ENCODE measurements around the gene PRKAR1B. TPM values are rescaled to one million over a fixed set of nuclear protein-coding genes. Genes with fewer than 3 reads are reported as not detected.

Gene PRKAR1B
- total and polyA plus RNA-seq, 10 donors = 9.9 to 39.5 (median 23.5) TPM

GRCh38 chr7:610141-610530, 116.9 kb downstream of the PRKAR1B start:
- peak; percentile 62 for DNase-seq
- intact Hi-C loops (cut with DNase I; ENCODE audit: low total_unique reads) = no loop called here

GRCh38 chr7:609365-609764, 117.7 kb downstream of the PRKAR1B start:
- peak; percentile 29 for DNase-seq
- 62 to 81% (median 71%) methylated on average over 7 of the region's 7 CpGs for WGBS, 5 donors
- Histone ChIP-seq H3K36me3 (peaks cover 0 to 12% (median 2%) of the 10 kb centered on the region in 6 donors), H3K27me3 (replicated peaks in 1 of 7) (no peaks in the 10 kb centered on the region), H3K9me3 (peaks cover 0 to 16% (median 10%) of the 10 kb centered on the region in 8 donors), H3K4me1 (peaks cover 24 to 67% (median 53%) of the 10 kb centered on the region in 6 donors), H3K27ac (peak overlapping the region in 4 of 8 donors; percentile 59 to 93 (median 72)), H3K4me3 (no peak overlapping the region)
- intact Hi-C loops (cut with DNase I; ENCODE audit: low total_unique reads) = no loop called here
- no peak for TF ChIP-seq POLR2A (IDR thresholded peaks at IDR 0.05)
- TF ChIP-seq CTCF (IDR thresholded peaks at IDR 0.05 in 8 of 11, conservative IDR thresholded peaks at IDR 0.05 in 3 of 11) = no peak

More at GRCh38 chr7:610141-610530, 116.9 kb downstream of the PRKAR1B start:
- no peak for TF ChIP-seq POLR2A (IDR thresholded peaks at IDR 0.05)
- no peak for TF ChIP-seq POLR2AphosphoS5 (IDR thresholded peaks at IDR 0.05)
- no peak for TF ChIP-seq CTCF (IDR thresholded peaks at IDR 0.05 in 8 of 11, conservative IDR thresholded peaks at IDR 0.05 in 3 of 11)
- Histone ChIP-seq H3K27ac (peak overlapping the region in 7 of 8 donors; percentile 1 to 93 (median 69)), H3K4me3 (no peak overlapping the region), H3K4me1 (peaks cover 20 to 59% (median 46%) of the 10 kb centered on the region in 6 donors), H3K36me3 (peaks cover 0 to 10% (median 2%) of the 10 kb centered on the region in 6 donors), H3K9me3 (peaks cover 0 to 14% (median 8%) of the 10 kb centered on the region in 8 donors), H3K27me3 (replicated peaks in 1 of 7) (no peaks in the 10 kb centered on the region)
- 61 to 80% (median 67%) methylated on average over 2 to 10 of the region's 10 CpGs for WGBS, 5 donors

GRCh38 chr7:608954-609353, 118.1 kb downstream of the PRKAR1B start:
- intact Hi-C loops (cut with DNase I; ENCODE audit: low total_unique reads) = no loop called here

More at GRCh38 chr7:608954-609353, 118.1 kb downstream of the PRKAR1B start:
- peak; percentile 66 for DNase-seq
- WGBS, 5 donors = 22 to 38% (median 32%) methylated on average over 6 to 8 of the region's 8 CpGs
- H3K27me3 ChIP-seq (replicated peaks in 1 of 7) = no peaks in the 10 kb centered on the region
- H3K36me3 ChIP-seq = peaks cover 0 to 12% (median 2%) of the 10 kb centered on the region in 6 donors
- H3K4me3 ChIP-seq = no peak overlapping the region
- peak overlapping the region in 5 of 8 donors; percentile 20 to 93 (median 72) for H3K27ac ChIP-seq
- TF ChIP-seq POLR2A (IDR thresholded peaks at IDR 0.05) (no peak), POLR2AphosphoS5 (IDR thresholded peaks at IDR 0.05) (no peak), CTCF (IDR thresholded peaks at IDR 0.05 in 8 of 11, conservative IDR thresholded peaks at IDR 0.05 in 3 of 11) (no peak)
- H3K9me3 ChIP-seq = peaks cover 0 to 16% (median 10%) of the 10 kb centered on the region in 8 donors
- H3K4me1 ChIP-seq = peaks cover 27 to 71% (median 58%) of the 10 kb centered on the region in 6 donors
